Measurements from ENCODE around the gene AREL1. TPM values are rescaled to one million over a fixed set of nuclear protein-coding genes. Genes with fewer than 3 reads are reported as not detected.
A peak's percentile ranks its signal among the peaks of the same experiment; 100 is the strongest.

AREL1 gene
- total RNA-seq, 1 experiment from 2014 or later = 44.7 TPM

DNA sequence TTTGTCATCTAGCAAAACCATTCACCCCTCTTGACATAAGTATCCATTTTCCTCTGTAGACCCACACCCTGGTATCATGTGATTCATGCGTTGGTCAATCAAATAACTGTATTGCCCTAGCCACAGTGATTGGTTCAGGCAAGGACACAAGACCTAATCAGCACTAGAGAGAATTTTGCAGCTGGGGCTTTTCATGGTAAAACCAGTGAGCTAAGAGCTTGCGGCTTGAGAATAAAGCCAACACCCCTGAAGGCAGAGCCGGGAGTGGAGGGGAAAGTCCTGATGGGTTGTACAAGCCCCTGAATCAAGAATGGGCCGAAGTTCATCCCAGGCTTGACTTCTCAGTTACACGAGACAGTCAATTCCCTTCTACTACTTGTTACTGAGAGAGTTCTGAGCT, 67.6 kb downstream of the AREL1 start:
- H3K27me3 ChIP-seq (ENCODE audit: control insufficient read depth, insufficient read depth, low read length) = no peaks in the 10 kb centered on the region
- H3K9me3 ChIP-seq (ENCODE audit: control insufficient read depth, insufficient read depth, low read depth, low read length) = no peaks in the 10 kb centered on the region
- ATAC-seq (no peak), DNase-seq (ENCODE audit: low read depth, low spot score) (no peak)
- BruUV-seq (replicated peaks) = no TSS peak
- ChIA-PET CTCF (no interaction called here), POLR2A (interaction anchor here (1.1 kb wide), 1 partner anchor 24 kb away, joined by 3 read pairs; no protein-coding TSS in a partner anchor)
- intact Hi-C loops (cut with micrococcal nuclease; ENCODE audit: unreplicated experiment) = no loop called here
- in situ Hi-C loops (cut with HindIII; ENCODE audit: low pct_unique_long_range_greater_than_20kb, low sequenced_read_pairs) = no loop called here
- no peaks in the 10 kb centered on the region for H3K36me3 ChIP-seq (ENCODE audit: control insufficient read depth, insufficient read depth, low read length)
- H3K27ac ChIP-seq (ENCODE audit: low read length) = no peak overlapping the region
- no peak overlapping the region for H3K4me3 ChIP-seq (ENCODE audit: low read depth in 2 of 2, low read length in 2 of 2)
- H3K4me1 ChIP-seq (ENCODE audit: control insufficient read depth, insufficient read depth, low read length) = peaks cover 20% of the 10 kb centered on the region
- TF ChIP-seq, protein P1, sequence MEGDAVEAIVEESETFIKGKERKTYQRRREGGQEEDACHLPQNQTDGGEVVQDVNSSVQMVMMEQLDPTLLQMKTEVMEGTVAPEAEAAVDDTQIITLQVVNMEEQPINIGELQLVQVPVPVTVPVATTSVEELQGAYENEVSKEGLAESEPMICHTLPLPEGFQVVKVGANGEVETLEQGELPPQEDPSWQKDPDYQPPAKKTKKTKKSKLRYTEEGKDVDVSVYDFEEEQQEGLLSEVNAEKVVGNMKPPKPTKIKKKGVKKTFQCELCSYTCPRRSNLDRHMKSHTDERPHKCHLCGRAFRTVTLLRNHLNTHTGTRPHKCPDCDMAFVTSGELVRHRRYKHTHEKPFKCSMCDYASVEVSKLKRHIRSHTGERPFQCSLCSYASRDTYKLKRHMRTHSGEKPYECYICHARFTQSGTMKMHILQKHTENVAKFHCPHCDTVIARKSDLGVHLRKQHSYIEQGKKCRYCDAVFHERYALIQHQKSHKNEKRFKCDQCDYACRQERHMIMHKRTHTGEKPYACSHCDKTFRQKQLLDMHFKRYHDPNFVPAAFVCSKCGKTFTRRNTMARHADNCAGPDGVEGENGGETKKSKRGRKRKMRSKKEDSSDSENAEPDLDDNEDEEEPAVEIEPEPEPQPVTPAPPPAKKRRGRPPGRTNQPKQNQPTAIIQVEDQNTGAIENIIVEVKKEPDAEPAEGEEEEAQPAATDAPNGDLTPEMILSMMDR (IDR thresholded peaks at IDR 0.05) = no peak
- no peak for TF ChIP-seq TCF7L2 (IDR thresholded peaks at IDR 0.05; ENCODE audit: low read depth, low read length)
- TF ChIP-seq, protein P2, sequence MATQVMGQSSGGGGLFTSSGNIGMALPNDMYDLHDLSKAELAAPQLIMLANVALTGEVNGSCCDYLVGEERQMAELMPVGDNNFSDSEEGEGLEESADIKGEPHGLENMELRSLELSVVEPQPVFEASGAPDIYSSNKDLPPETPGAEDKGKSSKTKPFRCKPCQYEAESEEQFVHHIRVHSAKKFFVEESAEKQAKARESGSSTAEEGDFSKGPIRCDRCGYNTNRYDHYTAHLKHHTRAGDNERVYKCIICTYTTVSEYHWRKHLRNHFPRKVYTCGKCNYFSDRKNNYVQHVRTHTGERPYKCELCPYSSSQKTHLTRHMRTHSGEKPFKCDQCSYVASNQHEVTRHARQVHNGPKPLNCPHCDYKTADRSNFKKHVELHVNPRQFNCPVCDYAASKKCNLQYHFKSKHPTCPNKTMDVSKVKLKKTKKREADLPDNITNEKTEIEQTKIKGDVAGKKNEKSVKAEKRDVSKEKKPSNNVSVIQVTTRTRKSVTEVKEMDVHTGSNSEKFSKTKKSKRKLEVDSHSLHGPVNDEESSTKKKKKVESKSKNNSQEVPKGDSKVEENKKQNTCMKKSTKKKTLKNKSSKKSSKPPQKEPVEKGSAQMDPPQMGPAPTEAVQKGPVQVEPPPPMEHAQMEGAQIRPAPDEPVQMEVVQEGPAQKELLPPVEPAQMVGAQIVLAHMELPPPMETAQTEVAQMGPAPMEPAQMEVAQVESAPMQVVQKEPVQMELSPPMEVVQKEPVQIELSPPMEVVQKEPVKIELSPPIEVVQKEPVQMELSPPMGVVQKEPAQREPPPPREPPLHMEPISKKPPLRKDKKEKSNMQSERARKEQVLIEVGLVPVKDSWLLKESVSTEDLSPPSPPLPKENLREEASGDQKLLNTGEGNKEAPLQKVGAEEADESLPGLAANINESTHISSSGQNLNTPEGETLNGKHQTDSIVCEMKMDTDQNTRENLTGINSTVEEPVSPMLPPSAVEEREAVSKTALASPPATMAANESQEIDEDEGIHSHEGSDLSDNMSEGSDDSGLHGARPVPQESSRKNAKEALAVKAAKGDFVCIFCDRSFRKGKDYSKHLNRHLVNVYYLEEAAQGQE (IDR thresholded peaks at IDR 0.05; ENCODE audit: insufficient read depth in 1 of 2, low read depth in 2 of 2, low read length in 1 of 2) = no peak
- TF ChIP-seq SIN3A (IDR thresholded peaks at IDR 0.05; ENCODE audit: borderline replicate concordance, insufficient read depth, low read depth, low read length) = no peak
- no peak for TF ChIP-seq POLR2AphosphoS5 (IDR thresholded peaks at IDR 0.05; ENCODE audit: low read depth, low read length)

DNA sequence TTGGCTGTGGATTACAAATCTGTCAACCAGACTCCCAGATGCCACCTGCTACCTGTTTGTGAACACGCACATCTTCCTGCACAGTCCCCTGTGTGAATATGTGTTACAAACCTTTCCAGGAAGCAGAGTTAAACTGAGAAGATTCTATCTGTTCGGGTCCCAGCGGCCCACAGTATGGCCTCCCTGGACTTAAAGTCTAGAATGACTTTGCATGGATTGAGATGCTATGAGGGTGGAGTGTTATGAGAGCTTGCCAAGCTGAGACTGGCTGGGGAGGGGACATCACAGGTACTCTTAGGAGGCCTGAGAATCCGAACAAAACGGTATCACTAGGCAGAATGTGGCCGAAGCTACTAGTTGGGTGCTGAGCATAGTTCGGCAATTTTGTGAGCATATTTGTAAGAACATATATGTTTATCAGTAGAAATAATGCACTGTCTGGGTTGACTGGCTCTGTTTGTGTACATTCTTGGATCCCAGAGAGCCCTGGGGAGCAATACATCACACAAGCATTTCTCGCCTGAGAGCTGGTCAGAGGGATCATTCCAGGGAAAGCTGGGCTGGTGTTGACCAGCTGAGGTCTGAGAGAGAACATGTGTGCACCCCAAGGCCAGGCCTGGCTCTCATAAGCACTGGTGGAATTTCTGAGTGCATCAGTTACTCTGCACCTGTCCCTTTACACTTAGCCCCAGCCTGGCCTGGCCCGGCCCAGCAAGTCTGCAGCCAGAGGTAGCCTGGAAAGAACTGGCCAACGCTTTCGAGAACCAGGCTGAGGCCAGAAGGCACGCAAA, 71.1 kb downstream of the AREL1 start:
- POLR2A ChIA-PET = interaction anchor here (0.6 to 0.7 kb wide), 2 partner anchors 30 to 46 kb away, joined by 10 to 16 read pairs; partner anchors contain the start of gene LTBP2
- CTCF ChIA-PET = no interaction called here

More for the DNA sequence above, 71.1 kb downstream of the AREL1 start:
- BruUV-seq (replicated peaks) = no TSS peak
- H3K4me3 ChIP-seq (ENCODE audit: low read depth in 2 of 2, low read length in 2 of 2) = no peak overlapping the region
- no peaks in the 10 kb centered on the region for H3K9me3 ChIP-seq (ENCODE audit: control insufficient read depth, insufficient read depth, low read depth, low read length)
- H3K36me3 ChIP-seq (ENCODE audit: control insufficient read depth, insufficient read depth, low read length) = no peaks in the 10 kb centered on the region
- H3K4me1 ChIP-seq (ENCODE audit: control insufficient read depth, insufficient read depth, low read length) = no peaks in the 10 kb centered on the region
- in situ Hi-C loops (cut with HindIII; ENCODE audit: low pct_unique_long_range_greater_than_20kb, low sequenced_read_pairs) = no loop called here
- ATAC-seq = peak; percentile 13; the same call in 1 of the 2 replicates
- no peaks in the 10 kb centered on the region for H3K27me3 ChIP-seq (ENCODE audit: control insufficient read depth, insufficient read depth, low read length)
- TF ChIP-seq TCF7L2 (IDR thresholded peaks at IDR 0.05; ENCODE audit: low read depth, low read length) (no peak), SIN3A (IDR thresholded peaks at IDR 0.05; ENCODE audit: borderline replicate concordance, insufficient read depth, low read depth, low read length) (no peak), POLR2AphosphoS5 (IDR thresholded peaks at IDR 0.05; ENCODE audit: low read depth, low read length) (no peak)
- TF ChIP-seq, protein P2 (IDR thresholded peaks at IDR 0.05; ENCODE audit: insufficient read depth in 1 of 2, low read depth in 2 of 2, low read length in 1 of 2) = no peak
- TF ChIP-seq, protein P1 (IDR thresholded peaks at IDR 0.05) = no peak
- DNase-seq (ENCODE audit: low read depth, low spot score) = no peak
- intact Hi-C loops (cut with micrococcal nuclease; ENCODE audit: unreplicated experiment) = no loop called here
- H3K27ac ChIP-seq (ENCODE audit: low read length) = no peak overlapping the region
